Brain microvascular endothelial cell (primary cell): Measurements from ENCODE around the gene TPGS1.

ENCODE experiments used
- DNase-seq: peaks from one replicate; pipeline ENCODE4 v3.0.0-alpha.2; 2020
- H3K27ac ChIP-seq: fragments of 250-450 bp; sonication (Bioruptor Pico); 2 replicates; pipeline ENCODE4 v1.5.1; 2020; ENCODE audit warnings: mild to moderate bottlenecking, moderate library complexity
- H3K27me3 ChIP-seq: fragments of 250-450 bp; sonication (Bioruptor Pico); replicated peaks from 2 replicates; pipeline ENCODE4 v1.5.1; 2020; ENCODE audit warnings: mild to moderate bottlenecking
- H3K36me3 ChIP-seq: fragments of 250-450 bp; sonication (Bioruptor Pico); replicated peaks from 2 replicates; pipeline ENCODE4 v1.5.1; 2020; ENCODE audit warnings: mild to moderate bottlenecking
- H3K4me3 ChIP-seq: 2 replicates; pipeline ENCODE4 v1.5.1; 2011; ENCODE audit warnings: low read depth, mild to moderate bottlenecking, control low read depth, low read length, moderate library complexity
- CTCF ChIP-seq: IDR thresholded peaks from 2 replicates; pipeline ENCODE4 v1.5.1; 2011; ENCODE audit warnings: low read depth, mild to moderate bottlenecking, moderate library complexity, low read length, control low read depth, inconsistent platforms; ENCODE audit errors: missing control alignments
- in situ Hi-C: cut with HindIII; loops from 2 replicates; pipeline ENCODE4 v1.10.0; 2017; ENCODE audit warnings: low sequenced_read_pairs, low pct_ligation_motif_present

Gene TPGS1

GRCh38 chr19:566844-567243 is 59.5 kb downstream of the TPGS1 start:
- no peak for TF ChIP-seq CTCF

GRCh38 chr19:567296-567900 is 60.1 kb downstream of the TPGS1 start:
- no peak for DNase-seq
- no peaks in the 10 kb centered on the region for H3K27me3 ChIP-seq
- no peak overlapping the region for H3K4me3 ChIP-seq
- TF ChIP-seq CTCF = no peak
- no peak overlapping the region for H3K27ac ChIP-seq
- H3K36me3 ChIP-seq = no peaks in the 10 kb centered on the region
- in situ Hi-C loops = no loop called here

More at GRCh38 chr19:566844-567243, 59.5 kb downstream of the TPGS1 start:
- Histone ChIP-seq H3K27me3 (no peaks in the 10 kb centered on the region), H3K4me3 (no peak overlapping the region), H3K27ac (no peak overlapping the region), H3K36me3 (no peaks in the 10 kb centered on the region)
- in situ Hi-C loops = no loop called here
- no peak for DNase-seq
